Heart left ventricle (tissue), 16 donors: ENCODE measurements around the gene GTF2A1L. TPM values are rescaled to one million over a fixed set of nuclear protein-coding genes. Genes with fewer than 3 reads are reported as not detected.

ENCODE experiments used
- ATAC-seq, 4 donors: fragments of 200-7000 bp; cut with Tn5 transposase; one replicate each; pipeline ENCODE4 v1.9.1; 2020 to 2022; ENCODE audit warnings: moderate library complexity in 4 of 4, mild to moderate bottlenecking in 3 of 4, moderate number of reproducible peaks in 1 of 4
- DNase-seq, 5 donors: peaks; one replicate each; pipeline ENCODE4 v3.0.0-alpha.2; 2020
- H3K27ac ChIP-seq, 12 donors: fragments of 200-600 bp; sonication (generic) in 4 of 12; one replicate each; pipeline versions ENCODE4 v1.5.0 to v1.8.0; 2016 to 2022; ENCODE audit warnings: mild to moderate bottlenecking in 2 of 12
- H3K27me3 ChIP-seq, 9 donors: fragments of 200-600 bp; sonication (generic) in 2 of 9; one replicate each; pipeline versions ENCODE4 v1.5.1 to v1.8.0; 2016 to 2022; ENCODE audit warnings: mild to moderate bottlenecking in 3 of 9
- H3K36me3 ChIP-seq, 9 donors: fragments of 200-600 bp; sonication (generic) in 2 of 9; one replicate each; pipeline versions ENCODE4 v1.5.0 to v1.8.0; 2018 to 2022; ENCODE audit warnings: mild to moderate bottlenecking in 2 of 9
- H3K4me1 ChIP-seq, 12 donors: fragments of 200-600 bp; sonication (generic) in 4 of 12; one replicate each; pipeline versions ENCODE4 v1.5.0 to v1.8.0; 2016 to 2022; ENCODE audit warnings: mild to moderate bottlenecking in 3 of 12
- H3K4me3 ChIP-seq, 12 donors: fragments of 200-600 bp; sonication (generic) in 4 of 12; one replicate each; pipeline versions ENCODE4 v1.5.0 to v1.8.0; 2017 to 2022; ENCODE audit warnings: mild to moderate bottlenecking in 9 of 12, moderate library complexity in 4 of 12
- H3K9me3 ChIP-seq, 12 donors: fragments of 200-600 bp; sonication (generic) in 4 of 12; one replicate each; pipeline versions ENCODE4 v1.5.0 to v1.8.0; 2016 to 2022; ENCODE audit warnings: mild to moderate bottlenecking in 1 of 12
- CTCF ChIP-seq, 12 donors: fragments of 200-600 bp; sonication (generic) in 4 of 12; IDR thresholded peaks; one replicate each; pipeline versions ENCODE4 v1.5.0 to v1.8.0; 2018 to 2022; ENCODE audit warnings: antibody characterized with exemption in 12 of 12, mild to moderate bottlenecking in 5 of 12
- POLR2A ChIP-seq, 2 donors: fragments of 450-650 bp; IDR thresholded peaks; one replicate each; pipeline ENCODE4 v1.6.1; 2017; ENCODE audit warnings: antibody characterized with exemption in 2 of 2, mild to moderate bottlenecking in 2 of 2, moderate library complexity in 2 of 2
- WGBS, 4 donors: extraction: QIAGEN DNeasy Blood & Tissue Kit in 2 of 4; methylation state at CpG; one replicate each; pipeline versions ENCODE4 v1.1.5 to v1.1.7; 2013 to 2018; 5-methylcytosine and 5-hydroxymethylcytosine counted together
- intact Hi-C, 10 donors: fragments of 100-400 bp; cut with DNase I; formaldehyde crosslinking; loops; one replicate each; pipeline versions ENCODE4 v1.11.1 to v1.14.2; 2022
- polyA plus RNA-seq, 2 donors: library from polyadenylated mRNA; stranded (reverse); fragments of 200-250 nt; gene quantifications; one replicate each; pipeline ENCODE4 v1.2.3, GENCODE V29; 2013
- total RNA-seq, 9 donors: library from RNA; depleted of rRNA in 2 of 9; stranded (reverse); fragments of >200 nt in 2 of 9; fragmentation: NEBNext Ultra II Directional in 3 of 9; extraction: Animal tissue kit (Norgen Biotek cat#: 25700) in 3 of 9; gene quantifications; one replicate each; pipeline versions ENCODE4 v1.1.0 to v1.2.4, GENCODE V29; 2016 to 2023
- donor health status: ischemic (EF 13 %, LVEDD 7.1; RV severe dilation, severe dysfunction).
- donor health status: healthy with polysubstance abuse.
- donor health status: DM: no; HTN: yes; CAD: no.
- donor health status: DM: no; HTN: no; CAD: no.
- donor health status: ischemic (EF 25% LVEDD 6.9; RV normal size, moderate dysfunction).
- donor health status: ischemic (EF 25% LVEDD 5.7; RV mildly dilated, moderate dysfunction).
- donor health status: healthy.
- donor health status: DM: yes; HTN: yes; CAD: no.
- donor health status: ischemic (EF 35%, LVEDD 5.7; RV mildly dilated, moderate dysfunction).
- donor health status: nonischemic (EF 11% LVEDD 7.7; RV severe dilation, severe dysfunction).
- donor health status: DM: yes; HTN: yes; CAD: no.
- donor health status: PGD.
- donor health status: ischemic (EF 29% LVEDD 5.4; RV normal size, mild dysfunction).
- donor health status: nonischemic (EF 23%, LVEDD 6.1; RV moderate dilation, normal function).

The GTF2A1L gene
- total and polyA plus RNA-seq, 11 donors: 0.14 to 0.95 (median 0.63) TPM; not detected in 8

DNA sequence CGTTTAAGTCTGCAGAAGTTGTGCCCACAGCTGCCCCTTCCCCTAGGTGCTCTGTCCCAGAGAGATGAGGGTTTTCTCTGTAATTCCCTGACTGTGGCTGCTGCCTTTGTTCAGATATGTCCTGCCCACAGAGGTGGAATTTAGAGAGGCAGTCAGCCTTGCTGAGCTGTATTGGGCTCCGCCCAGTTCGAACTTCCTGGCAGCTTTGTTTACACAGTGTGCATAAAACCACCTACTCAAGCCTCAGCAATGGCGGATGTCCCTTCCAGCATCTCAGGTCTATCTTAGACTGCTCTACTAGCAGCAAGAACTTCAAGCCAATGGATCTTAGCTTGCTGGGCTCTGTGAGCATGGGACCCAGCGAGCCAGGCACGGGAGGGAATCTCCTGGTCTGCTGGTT lies 89.8 kb downstream of the GTF2A1L start:
- ATAC-seq (no peak), DNase-seq (no peak)
- no peaks in the 10 kb centered on the region for H3K27me3 ChIP-seq
- H3K4me1 ChIP-seq: no peaks in the 10 kb centered on the region
- H3K36me3 ChIP-seq: no peaks in the 10 kb centered on the region
- intact Hi-C loops: no loop called here
- no peak overlapping the region for H3K27ac ChIP-seq
- peaks cover 0 to 6% (median 0%) of the 10 kb centered on the region in 12 donors for H3K9me3 ChIP-seq
- no peak overlapping the region for H3K4me3 ChIP-seq
- WGBS, 4 donors: 75 to 82% (median 77%) methylated on average over 2 to 6 of the region's 6 CpGs
- TF ChIP-seq CTCF (IDR thresholded peaks at IDR 0.05): no peak
- no peak for TF ChIP-seq POLR2A (IDR thresholded peaks at IDR 0.05)

DNA sequence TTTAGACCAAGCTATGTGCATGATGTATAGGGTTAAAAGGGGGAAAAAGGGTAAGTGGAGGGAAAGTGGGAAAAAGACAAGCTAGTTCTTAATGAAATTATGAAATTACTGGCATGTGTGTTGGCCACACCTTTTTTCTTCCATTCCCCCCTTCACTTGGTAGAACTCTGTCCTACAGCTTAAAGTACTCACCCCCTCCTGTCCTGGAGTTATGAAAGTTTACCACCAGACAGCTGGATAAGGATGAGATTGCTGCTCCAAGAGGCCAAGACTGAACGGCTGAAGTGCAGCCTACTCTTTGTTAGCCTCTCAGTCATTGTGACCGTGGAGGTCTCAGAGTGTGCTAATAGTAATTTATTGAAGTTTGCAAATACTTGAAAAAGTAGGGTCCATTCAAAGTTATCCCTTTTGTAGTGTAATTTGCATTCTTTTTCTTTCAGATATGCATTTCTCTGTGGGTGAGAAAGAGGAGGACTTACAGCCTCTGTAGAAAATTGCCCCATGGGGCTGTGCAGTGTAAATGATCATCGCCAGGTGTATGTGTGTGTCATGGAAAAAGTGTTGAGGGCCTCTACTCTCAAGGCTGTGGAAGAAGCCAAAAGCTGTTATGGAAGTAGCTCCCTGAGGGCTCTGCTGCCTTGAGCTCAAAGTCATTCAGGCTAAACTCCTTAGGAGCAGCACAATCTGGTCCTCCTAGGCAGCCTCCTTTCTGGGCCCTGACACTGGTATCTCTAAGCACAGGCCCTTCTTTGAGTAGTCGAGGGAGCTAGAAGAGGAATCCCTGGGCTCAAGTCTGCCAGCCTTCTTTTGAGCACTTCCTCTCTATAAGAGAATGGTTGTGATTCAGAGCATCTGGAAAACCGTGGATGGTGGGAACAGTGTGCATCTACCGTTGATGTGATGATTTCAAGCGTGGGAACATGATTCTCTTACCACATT lies 91.7 kb downstream of the GTF2A1L start:
- intact Hi-C loops: no loop called here
- H3K9me3 ChIP-seq: no peaks in the 10 kb centered on the region
- H3K4me3 ChIP-seq: no peak overlapping the region
- H3K36me3 ChIP-seq: no peaks in the 10 kb centered on the region
- no peak for ATAC-seq
- H3K27ac ChIP-seq: no peak overlapping the region
- no peaks in the 10 kb centered on the region for H3K27me3 ChIP-seq
- H3K4me1 ChIP-seq: peaks cover 0 to 11% (median 0%) of the 10 kb centered on the region in 12 donors
- WGBS, 4 donors: 69 to 76% (median 73%) methylated on average over 7 of the region's 7 CpGs
- TF ChIP-seq CTCF (IDR thresholded peaks at IDR 0.05) (no peak), POLR2A (IDR thresholded peaks at IDR 0.05) (no peak)
- DNase-seq: no peak

- Histone ChIP-seq H3K27ac (no peak overlapping the region), H3K4me3 (no peak overlapping the region), H3K27me3 (no peaks in the 10 kb centered on the region), H3K36me3 (no peaks in the 10 kb centered on the region), H3K9me3 (no peaks in the 10 kb centered on the region), H3K4me1 (peaks cover 0 to 15% (median 0%) of the 10 kb centered on the region in 12 donors)
- no peak for TF ChIP-seq CTCF (IDR thresholded peaks at IDR 0.05)
- TF ChIP-seq POLR2A (IDR thresholded peaks at IDR 0.05): no peak
- intact Hi-C loops: no loop called here
- DNase-seq (no peak), ATAC-seq (no peak)
- WGBS, 4 donors: 49 to 72% (median 55%) methylated on average over 4 of the region's 4 CpGs
Observed at GRCh38 chr2:48711343-48711742, 93.7 kb downstream of the GTF2A1L start.

DNA sequence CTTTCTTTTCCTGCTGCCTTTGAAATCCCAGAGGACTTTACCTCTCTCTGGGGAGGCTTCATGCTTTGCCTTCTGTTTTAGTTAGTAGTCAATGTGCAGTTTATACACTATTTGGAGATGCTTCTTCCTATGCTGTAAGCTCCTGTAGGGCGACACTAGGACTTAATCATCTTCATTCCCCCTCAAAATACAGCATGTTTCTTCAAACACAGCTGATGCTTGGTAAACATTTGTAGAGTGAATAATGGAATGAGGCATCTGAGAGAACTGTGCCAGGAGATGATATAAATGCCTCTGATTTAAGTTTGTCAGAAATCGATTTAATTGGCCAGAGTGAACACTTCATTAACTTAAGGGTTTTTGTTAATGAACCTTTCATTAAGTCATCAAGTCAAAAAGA lies 94.5 kb downstream of the GTF2A1L start:
- no peak overlapping the region for H3K4me3 ChIP-seq
- no peaks in the 10 kb centered on the region for H3K36me3 ChIP-seq
- ATAC-seq: no peak
- peaks cover 0 to 15% (median 0%) of the 10 kb centered on the region in 12 donors for H3K4me1 ChIP-seq
- TF ChIP-seq CTCF (IDR thresholded peaks at IDR 0.05) (no peak), POLR2A (IDR thresholded peaks at IDR 0.05) (no peak)
- intact Hi-C loops: no loop called here
- H3K27me3 ChIP-seq: no peaks in the 10 kb centered on the region
- WGBS, 4 donors: 73 to 92% (median 81%) methylated on average over 2 of the region's 2 CpGs
- DNase-seq: no peak
- no peak overlapping the region for H3K27ac ChIP-seq
- no peaks in the 10 kb centered on the region for H3K9me3 ChIP-seq
